GM18909 (cell line): ENCODE results near the gene NEK2.
"Not testable (repeated sequence)": the region's sequence is repeated elsewhere in the genome, so short reads cannot be mapped to it uniquely, and the experiment has no call there.

Experiments
- ATAC-seq: cut with Tn5 transposase; IDR thresholded peaks from one replicate; pipeline ENCODE4 v1.9.1; 2021; ENCODE audit warnings: mild to moderate bottlenecking; ENCODE audit not compliant: unreplicated experiment, poor library complexity

Gene NEK2

DNA sequence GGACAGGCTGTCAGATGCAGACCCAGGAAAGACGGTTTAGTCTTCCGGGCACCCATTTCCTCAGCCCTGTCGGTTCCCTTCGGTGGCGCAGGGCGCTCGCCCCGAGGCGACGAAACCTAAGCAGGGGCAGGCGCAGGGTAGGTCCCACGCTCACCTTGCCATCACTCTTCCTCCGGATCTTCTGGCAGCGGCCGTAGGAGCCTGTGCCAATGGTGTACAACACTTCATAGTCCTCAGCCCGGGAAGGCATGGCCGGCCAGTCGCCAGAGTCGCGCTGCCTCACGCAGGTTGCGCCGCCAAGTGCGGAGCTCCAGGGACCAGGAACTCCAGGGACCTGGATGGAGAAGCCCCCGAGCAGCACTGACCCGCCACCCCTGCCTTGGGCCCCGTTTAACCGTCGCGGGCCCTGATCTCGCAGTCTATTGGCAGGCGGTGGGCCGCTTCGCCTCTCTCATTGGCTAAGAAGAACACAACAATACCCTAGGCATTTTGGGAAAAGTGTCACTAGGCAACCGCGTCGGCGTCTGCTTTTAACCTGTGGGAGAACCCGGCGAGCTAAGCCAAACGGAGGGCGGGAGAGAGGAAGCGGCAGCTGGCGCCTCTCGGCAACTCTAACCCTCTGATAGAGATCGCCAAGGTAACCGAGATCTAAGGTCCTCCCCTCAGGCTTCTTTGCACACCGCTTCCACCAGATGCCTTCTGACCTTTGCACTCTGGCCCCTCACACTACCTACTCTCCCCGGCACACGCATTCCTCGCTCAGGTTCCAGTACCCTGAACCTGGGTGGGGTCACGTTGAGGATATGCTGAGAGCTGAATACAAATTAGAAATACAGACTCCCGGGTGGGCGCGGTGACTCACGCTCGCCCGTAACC is at the start of gene NEK2:
Gene NEK2 (minus strand): TSS at position 392 of the 876 bp plus-strand sequence. CDS start 142 bp downstream, at position 250.
- peak; percentile 96 for ATAC-seq

DNA sequence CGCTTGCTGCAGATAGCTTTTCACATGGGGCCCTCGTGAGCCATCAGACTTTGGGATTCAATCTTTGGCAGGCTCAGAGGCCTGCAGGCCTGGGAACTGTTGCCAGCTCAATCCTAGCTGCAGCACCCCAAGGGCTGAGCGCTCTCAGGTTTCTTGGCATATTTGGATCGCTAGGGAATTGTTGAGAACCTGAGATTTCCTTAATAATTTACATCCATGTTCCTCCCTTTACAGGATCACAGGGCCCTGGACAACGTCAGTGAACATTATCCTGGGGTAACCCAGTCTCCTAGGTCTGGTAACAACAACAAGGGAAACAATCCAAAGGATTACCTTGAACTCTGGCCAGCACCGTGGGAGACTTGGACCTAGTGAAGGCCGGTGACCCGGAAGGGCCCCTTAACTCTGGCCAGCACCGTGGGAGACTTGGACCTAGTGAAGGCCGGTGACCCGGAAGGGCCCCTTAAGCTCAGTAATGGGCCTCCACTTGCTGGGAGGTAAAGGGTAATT is 49.3 kb upstream of the NEK2 start:
- ATAC-seq = no peak

DNA sequence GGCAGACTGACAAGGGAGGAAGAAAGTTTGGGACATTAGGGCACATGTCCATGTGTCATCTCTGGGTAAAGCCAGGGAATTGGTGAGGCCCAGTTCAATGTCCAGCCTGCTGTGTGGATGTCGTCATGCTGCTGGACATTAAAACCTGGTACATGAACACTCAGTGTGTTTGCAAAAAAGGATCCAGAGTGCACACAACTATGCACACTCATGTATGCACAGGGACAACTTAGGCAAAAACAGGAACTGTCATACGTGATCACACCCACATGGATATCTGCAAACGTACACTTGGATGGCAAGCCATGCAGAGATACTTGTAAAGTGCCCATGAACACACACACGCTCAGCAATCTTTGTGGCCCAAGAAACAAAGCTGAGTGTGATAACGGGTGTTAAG is 47.9 kb upstream of the NEK2 start:
- ATAC-seq = no peak

DNA sequence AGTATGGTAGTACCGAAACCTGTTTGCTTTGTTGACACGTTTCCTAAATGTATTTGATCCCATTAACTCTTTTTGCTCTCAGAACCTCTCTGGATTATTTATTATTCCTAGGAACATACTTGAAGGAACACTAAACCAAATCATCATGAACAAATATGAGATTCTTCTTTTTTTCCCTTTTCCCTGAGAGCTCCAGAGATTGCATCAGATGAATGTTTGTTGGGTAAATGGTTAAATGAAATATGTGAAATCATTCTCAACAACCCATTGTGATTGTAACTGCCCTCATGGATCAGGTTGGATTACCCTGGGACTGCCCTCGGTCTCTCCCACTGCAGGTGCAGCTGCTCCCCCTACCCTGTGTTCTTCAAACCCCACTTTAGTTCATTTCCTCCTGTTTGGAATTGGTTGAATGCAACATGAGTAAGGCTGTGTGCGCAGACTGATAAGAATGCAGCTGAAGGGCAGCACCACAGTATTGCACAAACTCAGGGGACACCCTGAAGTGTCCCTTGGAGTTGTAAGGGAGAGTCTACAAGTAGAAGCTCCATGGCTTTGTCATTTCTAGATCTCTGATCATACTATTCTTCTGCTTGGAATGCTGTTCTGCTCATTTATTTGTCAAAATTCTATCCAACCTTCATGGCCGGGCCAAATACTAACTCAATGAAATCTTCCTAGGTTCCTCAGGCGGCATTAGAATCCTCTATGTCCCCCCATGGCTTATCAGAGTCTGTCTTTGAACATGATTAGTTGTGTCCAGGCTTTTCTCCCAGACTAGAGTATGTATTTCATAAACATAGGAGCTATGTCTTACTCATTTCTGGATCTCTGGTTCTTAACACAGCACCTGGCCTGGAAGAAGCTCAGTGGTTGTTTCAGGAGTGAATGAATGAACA is 47.1 kb upstream of the NEK2 start:
- no peak for ATAC-seq

DNA sequence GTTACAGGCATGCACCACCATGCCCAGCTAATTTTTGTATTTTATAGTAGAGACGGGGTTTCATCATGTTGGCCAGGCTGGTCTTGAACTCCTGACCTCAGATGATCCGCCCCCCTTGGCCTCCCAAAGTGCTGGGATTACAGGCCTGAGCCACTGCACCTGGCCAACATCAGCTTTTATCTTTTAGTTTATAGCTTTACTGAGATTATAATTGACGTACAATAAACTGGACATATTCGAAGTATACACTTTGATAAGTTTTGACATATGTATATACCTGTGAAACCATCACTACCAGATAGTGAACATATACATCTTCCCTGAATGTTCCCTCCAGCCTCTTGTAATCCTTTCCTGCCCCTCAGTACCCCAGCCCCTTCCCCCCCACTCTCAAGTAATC is 41.1 kb upstream of the NEK2 start:
- not testable (repeated sequence) for ATAC-seq

DNA sequence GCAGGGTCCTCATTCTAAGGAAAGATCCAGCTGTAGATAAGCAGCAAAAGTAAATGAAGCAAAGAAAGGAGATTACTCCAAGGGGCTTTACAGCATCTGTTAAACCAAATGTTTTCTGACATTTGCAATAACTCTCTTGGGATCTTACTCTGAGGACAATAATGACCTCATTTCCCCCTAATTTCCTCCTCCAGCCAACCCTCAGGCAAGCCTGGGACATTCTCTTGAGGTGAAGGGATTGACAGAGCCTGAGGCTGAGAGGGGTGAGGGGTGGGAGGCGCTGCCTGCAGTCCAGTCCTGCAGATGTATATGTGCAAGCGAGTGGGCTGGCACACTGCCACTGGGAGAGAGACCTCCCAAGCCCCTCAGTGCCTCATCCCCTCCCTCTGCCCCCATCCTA is 40.5 kb upstream of the NEK2 start:
- no peak for ATAC-seq

DNA sequence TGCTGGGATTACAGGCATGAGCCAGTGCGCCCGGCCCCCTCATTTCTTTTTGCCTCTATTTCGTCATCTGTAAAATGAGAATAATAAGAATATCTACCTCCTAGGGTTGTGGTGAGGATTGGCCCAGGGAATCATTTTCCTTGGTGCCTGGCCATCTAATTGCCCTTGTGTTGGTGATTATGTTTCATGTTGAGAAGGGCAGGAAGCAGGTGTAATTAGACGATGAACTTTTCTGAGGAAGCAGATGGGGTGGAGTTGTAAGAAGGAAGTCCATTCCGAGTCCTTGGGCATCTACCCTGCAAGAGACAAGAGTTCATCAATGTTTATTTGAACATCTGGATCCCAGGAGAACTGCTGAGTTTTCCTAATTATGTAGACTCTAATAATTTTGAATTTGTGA is 38.7 kb upstream of the NEK2 start:
- ATAC-seq = no peak

DNA sequence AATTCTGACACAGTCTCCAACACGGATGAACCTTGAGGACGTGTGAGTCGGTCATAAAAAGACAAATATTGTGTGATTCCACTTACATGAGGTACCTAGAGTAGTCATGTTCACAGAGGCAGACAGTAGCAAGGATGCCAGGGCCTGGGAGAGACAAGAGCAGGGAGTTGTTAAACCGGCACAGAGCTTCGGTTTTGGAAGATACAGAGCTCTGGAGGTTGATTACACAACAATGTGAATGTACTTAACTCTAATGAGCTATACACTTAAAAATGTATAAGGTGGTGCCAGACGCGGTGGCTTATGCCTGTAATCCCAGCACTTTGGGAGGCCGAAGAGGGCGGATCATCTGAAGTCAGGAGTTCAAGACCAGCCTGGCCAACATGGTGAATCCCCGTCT is 37.8 kb upstream of the NEK2 start:
- ATAC-seq = no peak

DNA sequence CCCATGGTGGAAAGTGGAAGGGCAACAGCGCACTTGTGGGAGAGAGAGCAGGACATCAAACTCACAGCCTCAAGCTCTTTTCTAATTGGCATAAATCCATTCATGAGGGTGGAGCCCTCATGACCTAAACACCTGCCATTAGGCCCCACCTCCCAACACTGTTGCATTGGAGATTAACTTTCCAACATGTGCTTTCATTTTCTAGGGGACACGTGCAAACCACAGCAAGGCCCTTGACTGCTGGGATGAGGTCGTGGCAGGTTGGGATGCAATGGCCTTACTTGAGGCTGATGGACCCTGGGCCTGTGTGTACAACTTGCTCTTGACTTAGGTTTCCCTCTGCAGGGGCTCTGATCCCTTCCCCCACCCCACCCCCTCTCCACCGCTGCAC is 35.9 kb upstream of the NEK2 start:
- no peak for ATAC-seq

DNA sequence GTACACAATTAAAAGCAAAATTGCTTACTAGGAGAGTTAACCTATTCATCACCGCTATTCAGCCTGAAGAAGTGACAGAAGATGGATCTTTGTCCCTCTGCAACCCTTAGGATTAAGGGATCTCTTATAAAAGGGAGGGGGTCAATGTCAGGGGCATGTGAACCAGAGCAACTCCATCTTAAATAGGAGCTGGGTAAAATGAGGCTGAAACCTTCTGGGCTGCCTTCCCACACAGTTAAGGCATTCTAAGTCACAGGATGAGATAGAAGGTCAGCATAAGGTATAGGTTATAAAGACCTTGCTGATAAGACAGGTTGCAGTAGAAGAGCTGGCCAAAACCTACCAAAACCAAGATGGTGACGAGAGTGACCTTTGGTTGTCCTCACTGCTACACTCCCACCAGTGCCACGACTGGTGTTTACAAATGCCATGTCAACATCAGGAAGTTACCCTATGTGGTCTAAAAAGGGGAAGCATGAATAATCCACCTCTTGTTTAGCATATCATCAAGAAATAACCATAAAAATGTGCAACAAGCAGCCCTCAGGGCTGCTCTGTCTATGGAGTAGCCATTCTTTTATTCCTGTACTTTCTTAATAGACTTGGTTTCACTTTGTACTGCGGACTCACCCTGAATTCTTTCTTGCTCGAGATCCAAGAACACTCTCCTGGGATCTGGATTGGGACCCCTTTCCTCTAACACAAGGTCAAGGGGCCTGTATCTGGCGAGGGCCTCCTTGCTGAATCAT is 35.3 kb upstream of the NEK2 start:
- no peak for ATAC-seq

DNA sequence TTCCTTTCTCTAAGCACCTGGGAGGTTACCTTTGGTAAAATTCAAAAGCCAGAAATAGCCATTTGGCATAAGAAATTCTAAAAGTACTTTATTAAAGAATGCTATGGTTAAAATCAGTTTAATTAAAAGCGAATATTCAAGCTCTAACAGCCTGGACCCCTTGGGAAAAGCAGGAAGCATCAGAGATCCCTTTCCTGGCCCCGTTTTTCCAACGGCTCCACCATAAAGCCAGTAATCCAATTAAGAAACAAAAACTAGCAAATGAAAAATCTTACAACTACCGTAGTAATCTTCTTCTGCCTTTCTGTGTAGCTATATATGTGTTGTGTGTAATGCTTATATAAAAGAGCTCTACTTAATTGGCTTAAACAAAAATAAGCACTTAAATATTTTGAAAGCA is 33.5 kb upstream of the NEK2 start:
- no peak for ATAC-seq

DNA sequence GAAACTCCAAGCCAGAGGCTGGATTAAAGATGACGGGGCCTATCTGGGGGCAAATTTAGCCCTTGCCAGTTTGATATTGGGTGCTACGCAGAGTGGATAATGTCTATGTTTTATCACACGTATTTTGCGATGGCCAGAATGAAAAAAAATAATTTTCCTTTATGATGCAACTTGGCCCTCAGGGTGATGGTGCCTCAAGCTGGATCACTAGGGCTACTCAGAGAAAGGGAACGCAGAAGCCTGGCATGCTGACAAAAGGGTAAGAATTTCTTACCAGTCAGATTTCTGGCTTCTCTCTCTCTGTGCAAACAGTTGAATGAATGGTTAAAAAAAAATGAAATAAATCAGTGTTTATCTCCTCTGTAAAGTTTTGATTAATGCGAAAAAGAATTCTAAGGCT is 32.6 kb upstream of the NEK2 start:
- ATAC-seq = no peak

DNA sequence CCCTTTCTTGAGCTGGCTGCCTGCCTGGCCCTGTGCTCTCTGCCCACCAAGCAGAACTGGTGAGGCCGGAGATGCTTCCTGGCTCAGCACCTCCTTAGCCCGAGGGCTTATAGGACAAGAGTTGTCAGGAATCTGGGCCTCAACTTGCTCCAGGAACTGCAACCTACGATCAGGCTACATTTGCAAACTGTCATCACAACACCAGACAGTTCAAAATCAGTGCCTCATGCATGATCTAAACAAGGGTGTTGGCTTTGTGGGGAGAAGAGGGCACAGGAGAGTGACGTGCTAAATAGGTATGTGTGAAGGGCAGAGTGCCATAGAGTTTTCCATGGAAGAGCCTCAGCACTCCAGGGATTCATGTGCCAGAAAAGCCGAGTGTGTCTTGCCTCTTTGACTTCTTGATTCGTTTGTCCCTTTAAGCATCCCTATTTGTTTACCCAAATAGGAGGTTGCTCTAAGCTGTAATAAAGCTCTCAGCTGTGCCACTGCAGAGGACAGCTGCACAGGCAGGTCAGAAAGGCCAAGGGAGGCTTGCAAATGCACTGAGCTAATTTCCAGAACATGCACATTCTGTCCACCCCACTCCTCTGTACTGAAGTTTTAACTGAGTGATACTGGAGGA is 30.2 kb upstream of the NEK2 start:
- ATAC-seq = no peak

DNA sequence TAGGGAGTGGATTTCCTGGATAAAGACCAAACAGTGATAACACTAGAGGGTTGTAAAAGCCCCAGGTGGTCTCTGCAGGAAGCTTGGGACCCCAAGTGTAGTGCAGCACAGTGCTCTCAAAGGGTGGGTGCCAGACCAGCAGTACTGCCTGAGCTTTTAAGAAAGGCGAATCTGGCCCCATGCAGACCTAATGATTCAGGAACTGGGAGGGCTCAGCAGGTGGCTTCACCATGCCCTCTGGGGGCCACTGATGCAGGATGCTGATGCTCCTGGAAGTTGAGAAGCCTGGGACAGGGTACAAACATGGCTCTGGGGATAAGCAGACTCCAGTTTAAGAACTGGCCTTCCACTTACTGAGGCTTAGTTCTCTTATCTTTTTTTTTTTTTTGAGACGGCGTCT is 29.1 kb upstream of the NEK2 start:
- no peak for ATAC-seq

DNA sequence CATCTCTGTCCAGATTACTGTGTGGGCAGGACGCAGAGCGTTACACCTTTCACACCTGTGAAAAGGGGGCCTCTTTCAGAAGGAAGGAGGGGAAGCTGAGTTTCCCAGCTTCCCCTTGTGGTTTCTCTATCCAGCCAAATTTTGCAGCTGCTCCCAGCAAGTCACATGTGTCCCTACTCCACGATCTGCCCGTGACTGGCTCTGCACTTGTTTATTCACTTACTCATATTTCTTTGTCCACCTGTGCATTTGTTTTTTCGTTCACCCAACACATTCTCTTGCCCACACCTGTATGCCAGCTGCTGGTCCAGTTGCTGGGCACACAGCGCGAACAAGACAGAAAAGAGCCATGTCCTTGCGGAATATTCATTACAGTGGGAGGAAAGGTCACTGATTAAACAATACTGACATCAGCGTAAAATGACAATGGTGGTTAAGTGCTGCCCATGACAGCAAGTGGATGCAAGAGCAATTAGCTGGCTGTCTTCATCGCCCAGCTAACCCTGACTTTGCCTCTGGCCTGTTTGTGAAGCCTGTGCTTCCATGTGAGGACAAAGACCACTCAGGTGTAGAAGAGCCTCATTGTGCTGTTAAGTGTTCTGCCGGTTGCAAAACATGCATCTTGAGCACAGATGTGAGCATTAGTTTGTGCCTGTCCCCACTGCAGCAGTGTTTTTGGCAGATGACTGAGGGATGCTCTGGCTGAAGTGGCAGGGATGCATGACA is 28.6 kb upstream of the NEK2 start:
- ATAC-seq = no peak

DNA sequence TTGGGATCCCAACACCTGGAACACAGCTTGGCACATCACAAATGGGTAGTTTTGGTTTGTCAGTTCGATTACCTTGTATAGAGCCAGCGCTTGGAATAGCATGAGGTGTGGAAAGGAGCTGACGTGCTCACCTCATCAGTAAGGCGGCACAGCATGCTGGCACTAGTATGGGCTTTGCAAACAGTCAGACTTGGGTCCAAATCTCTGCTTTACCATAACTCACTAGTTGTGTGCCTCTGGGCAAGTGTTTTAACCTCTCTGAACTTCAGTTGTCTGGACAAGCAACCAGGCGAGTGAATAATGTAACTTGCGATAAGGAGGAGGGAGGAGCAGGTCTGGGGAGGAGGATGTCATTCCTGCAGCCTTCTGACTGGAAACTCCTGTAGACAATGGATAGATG is 26.3 kb upstream of the NEK2 start:
- no peak for ATAC-seq

DNA sequence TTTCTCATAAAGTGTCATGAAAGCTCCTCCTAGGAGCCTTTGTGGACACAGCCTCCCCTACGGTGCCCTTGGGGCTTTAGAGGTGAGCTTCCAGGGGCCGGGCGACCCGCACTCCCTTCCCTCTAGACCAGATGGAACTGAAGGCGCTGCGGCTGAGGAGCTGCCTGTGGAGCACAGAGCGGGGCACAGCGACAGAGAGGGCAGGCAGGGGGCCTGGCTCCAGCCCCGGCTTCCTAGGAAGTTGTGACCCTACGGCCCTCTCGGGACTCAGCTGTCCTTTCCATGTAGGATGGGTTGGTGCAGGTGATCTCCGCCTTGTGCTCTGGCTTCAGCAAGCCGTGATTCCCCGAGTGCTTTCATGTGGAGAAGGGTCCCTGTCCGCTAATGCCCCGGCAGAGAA is 23.6 kb upstream of the NEK2 start:
- ATAC-seq = no peak

DNA sequence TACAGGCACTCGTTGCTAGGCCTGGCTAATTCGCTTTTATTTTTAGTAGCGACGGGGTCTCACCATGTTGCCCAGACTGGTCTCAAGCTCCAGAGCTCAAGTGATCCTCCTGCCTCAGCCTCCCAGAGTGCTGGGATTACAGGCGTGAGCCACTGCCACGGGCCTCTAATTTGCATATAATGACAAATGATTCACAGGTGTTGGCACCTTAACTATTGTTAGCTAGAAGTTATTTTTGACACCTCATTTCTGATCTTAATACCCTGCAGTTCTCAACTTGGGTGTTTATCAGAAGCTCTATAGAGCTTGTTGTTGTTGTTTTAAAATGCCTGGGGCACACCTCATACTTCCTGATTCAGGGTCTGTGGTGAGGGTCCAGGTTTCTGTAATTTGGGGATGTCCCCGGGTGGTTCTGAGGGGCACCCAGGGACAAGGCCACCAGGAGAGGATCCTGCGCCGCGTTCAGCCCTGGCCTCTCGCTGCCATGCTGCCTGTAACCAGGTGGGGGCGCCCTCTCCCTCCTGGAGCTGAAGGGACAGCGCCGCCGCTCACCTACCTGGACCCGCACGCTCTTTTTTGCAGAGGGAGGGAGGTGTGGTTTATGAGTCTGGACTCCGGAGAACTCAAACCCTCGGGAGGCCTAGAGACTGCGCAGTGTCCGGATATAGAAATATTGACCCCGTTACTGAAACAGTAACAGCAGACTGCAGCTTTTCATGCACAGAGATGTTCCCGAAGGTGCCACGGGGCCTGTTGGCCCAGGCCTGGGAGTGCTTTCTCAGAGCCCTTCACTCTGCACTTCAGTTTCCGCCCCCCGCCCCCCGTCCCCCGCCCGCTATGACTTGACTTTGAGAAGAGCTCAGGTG is 23.0 kb upstream of the NEK2 start:
- ATAC-seq = peak; percentile 61
